ENCODE measurements around the gene DOCK3.
"Not testable (repeated sequence)": the region's sequence is repeated elsewhere in the genome, so short reads cannot be mapped to it uniquely, and the experiment has no call there.

The DOCK3 gene

GRCh38 chr3:50811893-50812292 lies 137.2 kb downstream of the DOCK3 start:
- DNase-seq: no peak

- DNase-seq: no peak
Measured at GRCh38 chr3:50815844-50816243, 141.1 kb downstream of the DOCK3 start.

DNA sequence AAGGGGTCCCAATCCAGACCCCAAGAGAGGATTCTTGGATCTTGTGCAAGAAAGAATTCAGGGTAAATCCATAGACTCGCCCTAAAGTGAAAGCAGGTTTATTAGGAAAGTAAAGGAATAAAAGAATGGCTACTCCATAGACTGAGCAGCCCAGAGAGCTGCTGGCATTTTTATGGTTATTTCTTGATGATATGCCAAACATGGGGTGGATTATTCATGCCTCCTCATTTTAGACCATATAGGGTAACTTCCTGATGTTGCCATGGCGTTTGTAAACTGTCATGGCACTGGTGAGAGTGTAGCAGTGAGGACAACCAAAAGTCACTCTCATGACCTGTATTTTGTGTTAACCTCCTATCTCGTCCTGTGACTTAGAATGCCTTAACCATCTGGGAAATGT lies 142.2 kb downstream of the DOCK3 start:
- DNase-seq: no peak

DNA sequence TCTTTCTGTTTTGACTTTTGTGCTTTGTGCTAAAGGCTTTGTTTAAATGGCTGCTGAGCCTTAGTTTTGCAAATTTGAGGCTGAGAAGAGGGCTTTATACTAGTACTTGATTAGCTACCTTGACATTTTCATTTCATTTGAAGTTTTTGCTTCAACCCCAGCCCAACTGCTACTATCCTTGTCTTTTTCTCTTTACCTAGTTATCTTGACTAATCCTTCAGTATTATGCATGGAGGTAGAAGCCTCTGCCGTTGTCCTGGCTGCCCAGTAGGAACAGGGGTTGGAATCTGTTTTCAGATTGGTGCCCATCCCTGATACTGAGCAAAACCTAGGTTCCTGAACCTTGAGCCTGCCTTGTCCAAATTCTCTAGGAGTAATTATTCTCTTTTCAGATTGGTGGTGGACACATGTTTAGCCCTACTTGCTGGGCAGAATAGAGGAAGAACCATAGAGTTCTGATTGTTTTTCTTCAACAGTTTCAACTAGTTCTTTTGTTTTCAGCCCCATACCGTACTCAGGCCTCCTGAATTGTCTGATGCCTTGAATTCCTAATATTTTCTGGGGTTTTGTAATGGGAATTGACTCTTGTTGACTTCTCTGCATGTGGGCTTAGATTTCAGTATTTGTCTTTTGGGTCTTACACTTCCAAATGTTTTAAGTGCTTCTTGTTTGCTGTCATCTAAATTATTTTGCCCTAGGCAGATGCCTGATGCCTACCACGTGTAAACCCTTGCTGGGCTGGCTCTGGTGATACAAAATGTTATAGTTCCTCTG lies 143.2 kb downstream of the DOCK3 start:
- no peak for DNase-seq

- no peak for DNase-seq
Measured at GRCh38 chr3:50819882-50820281, 145.2 kb downstream of the DOCK3 start.

- no peak for DNase-seq
Measured at GRCh38 chr3:50825841-50826240, 151.1 kb downstream of the DOCK3 start.

- DNase-seq: no peak
Measured at GRCh38 chr3:50830451-50830850, 155.7 kb downstream of the DOCK3 start.

DNA sequence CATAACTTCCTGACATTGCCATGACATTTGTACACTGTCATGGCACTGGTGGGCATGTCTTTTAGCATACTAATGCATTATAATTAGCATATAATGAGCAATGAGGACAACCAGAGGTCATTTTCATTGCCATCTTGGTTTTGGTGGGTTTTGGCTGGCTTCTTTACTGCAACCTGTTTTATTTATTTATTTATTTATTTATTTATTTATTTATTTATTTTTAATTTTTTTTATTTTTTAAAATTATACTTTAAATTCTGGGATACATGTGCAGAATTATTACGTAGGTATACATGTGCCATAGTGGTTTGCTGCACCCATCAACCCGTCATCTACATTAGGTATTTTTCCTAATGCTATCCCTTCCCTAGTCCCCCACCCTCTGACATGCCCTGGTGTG lies 156.3 kb downstream of the DOCK3 start:
- not testable (repeated sequence) for DNase-seq

- no peak for DNase-seq
Measured at GRCh38 chr3:50840983-50841489, 166.3 kb downstream of the DOCK3 start.

GRCh38 chr3:50848308-50848707 lies 173.6 kb downstream of the DOCK3 start:
- DNase-seq: no peak

GRCh38 chr3:50850639-50851511 lies 176.1 kb downstream of the DOCK3 start:
- no peak for DNase-seq

DNA sequence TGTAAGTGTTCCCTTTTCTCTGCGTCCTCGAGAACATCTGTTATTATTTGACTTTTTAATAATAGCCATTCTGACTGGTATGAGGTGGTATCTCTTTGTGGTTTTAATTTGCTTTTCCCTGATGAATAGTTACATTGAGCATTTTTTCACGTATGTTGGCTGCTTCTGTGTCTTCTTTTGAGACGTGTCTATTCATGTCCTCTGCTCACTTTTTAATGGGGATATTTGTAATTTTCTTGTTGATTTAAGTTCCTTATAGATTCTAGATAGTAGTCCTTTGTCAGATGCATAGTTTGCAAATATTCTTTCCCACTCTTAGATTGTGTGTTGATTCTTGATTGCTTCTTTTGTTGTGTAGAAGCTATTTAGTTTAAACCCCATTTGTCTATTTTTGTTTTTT lies 179.2 kb downstream of the DOCK3 start:
- no peak for DNase-seq

DNA sequence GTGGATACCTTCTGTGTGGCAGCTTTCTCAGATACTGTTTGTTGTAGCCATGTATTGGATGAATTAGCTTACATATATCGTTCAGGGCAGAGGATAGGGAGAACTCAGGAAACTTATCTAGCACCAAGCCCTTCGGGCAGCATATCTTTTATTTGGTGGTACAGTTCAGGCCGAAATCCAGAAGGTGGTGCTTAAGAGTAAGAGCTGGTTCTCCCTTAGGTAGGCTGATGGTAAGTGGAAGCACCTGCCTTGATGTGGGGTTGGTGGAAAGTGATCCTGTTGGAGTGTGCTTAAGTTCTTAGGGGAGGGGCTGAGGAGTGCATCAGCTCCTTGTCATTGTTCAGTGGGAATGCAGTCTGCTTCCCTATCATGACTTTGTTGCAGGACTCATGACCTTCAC lies 187.5 kb downstream of the DOCK3 start:
- DNase-seq: no peak

GRCh38 chr3:50873376-50874157 lies 198.8 kb downstream of the DOCK3 start:
- no peak for DNase-seq

DNA sequence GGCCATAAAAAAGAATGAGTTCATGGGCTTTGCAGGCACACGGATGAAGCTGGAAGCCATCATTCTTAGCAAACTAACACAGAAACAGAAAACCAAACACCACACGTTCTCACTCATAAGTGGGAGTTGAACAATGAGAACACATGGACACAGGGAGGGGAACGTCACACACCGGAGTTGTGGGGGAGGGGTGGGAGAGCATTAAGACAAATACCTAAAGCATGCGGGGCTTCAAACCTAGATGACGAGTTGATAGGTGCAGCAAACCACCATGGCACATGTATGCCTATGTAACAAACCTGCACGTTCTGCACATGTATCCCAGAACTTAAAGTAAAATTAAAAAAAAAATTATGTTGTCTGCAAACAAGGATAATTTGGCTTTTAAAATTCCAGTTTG lies 200.1 kb downstream of the DOCK3 start:
- DNase-seq: not testable (repeated sequence)

- DNase-seq: no peak
Measured at GRCh38 chr3:50876947-50877346, 202.2 kb downstream of the DOCK3 start.

DNA sequence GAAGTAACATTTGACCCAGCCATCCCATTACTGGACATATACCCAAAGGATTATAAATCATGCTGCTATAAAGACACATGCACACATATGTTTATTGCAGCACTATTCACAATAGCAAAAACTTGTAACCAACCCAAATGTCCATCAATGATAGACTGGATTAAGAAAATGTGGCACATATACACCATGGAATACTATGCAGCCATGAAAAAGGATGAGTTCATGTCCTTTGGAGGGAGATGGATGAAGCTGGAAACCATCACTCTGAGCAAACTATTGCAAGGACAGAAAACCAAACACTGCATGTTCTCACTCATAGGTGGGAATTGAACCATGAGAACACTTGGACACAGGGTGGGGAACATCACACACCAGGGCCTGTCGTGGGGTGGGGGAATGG lies 208.0 kb downstream of the DOCK3 start:
- not testable (repeated sequence) for DNase-seq

DNA sequence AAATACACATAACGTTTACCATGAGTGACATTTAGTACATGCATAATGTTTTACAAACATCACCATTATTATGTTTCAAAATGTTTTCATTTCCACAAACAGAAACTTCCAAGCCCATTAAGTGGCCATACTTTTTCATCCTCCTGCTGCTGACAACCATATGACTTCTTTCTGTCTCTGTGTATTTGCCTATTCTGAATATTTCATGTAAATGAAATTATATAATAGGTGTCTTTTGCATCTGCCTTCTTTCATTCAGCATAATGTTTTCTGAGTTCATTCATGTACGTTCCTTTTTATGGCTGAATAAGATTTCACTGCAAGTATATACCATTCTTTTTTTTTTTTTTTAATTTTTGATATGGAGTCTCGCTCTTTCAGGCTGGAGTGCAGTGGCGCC lies 209.0 kb downstream of the DOCK3 start:
- DNase-seq: no peak

- DNase-seq: no peak
Measured at GRCh38 chr3:50885070-50885850, 210.5 kb downstream of the DOCK3 start.

GRCh38 chr3:50890688-50891344 lies 216.1 kb downstream of the DOCK3 start:
- DNase-seq: no peak

DNA sequence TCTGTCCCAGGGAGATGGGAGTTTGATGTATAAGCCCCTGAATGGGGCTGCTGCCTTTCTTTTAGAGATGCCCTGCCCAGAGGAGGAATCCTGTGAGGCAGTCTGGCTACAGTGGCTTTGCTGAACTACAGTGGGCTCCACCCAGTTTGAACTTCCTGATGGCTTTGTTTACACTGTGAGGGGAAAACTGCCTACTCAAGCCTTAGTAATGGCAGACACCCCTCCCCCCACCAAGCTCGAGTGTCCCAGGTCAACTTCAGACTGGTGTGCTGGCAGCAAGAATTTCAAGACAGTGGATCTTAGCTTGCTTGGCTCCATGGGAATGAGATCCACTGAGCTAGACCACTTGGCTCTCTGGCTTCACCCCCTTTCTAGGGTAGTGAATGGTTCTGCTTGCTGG lies 226.4 kb downstream of the DOCK3 start:
- not testable (repeated sequence) for DNase-seq

DNA sequence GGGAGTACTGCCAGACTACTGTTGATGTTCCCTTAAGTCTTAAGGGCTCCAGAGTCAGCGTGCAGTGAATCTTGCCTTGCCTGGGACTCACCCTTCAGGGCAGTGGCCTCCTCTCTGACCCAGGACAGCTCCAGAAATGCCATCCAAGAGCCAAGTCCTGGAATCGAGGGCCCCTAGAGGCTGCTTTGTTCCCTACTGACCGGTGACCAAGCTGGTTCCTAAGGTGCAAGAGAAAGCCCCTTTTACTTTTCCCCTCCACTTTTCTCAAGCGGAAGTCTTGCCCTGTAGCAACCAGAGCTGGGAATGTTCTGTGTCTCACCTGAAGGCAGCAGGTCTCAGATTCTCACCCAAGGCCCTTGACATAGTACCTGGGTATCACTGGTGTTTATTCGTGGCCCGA lies 238.0 kb downstream of the DOCK3 start:
- DNase-seq: no peak

Data from CD4-positive, alpha-beta T cell treated with Interferon gamma for 1 hour (primary cell).